Activated T-helper 9 cell treated with anti-CD3 and anti-CD28 coated beads, Interleukin-2, amount 50 U/mL, for 16 hours (primary cell): Measurements from ENCODE around the gene MEGF8.

Experiments
- DNase-seq: peaks from one replicate; pipeline ENCODE4 v3.0.0-alpha.2; 2020; ENCODE audit warnings: low read depth

The MEGF8 gene

GRCh38 chr19:42388851-42389489 is 63.5 kb downstream of the MEGF8 start:
- DNase-seq, result no peak

- no peak for DNase-seq
These were observed 64.5 kb downstream of the MEGF8 start, which contains the start of gene CNFN for GRCh38 chr19:42389899-42390298. Gene CNFN (minus strand): TSS chr19:42390297. CDS start chr19:42389037, 1,260 bp downstream.

DNA sequence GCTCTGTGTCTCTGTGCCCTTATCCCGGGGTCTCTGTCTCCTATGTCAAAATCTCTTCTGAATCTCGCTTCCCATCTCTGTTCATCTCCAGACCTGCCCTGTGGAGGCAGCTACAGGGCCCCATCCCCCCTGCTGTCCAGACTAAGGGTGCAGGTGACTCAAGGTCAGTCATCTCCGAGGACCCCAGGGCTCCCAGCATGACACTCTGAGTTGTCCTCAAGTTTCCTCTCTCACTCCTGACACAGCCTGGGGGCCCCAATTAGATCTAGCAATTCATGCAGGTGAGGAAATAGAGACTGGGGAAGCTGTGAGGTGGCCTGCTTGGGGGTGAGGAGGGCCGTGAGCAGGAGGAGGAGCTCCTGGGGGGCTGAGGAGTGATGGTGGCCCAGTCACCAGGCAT is 66.7 kb downstream of the MEGF8 start:
- DNase-seq, result no peak

DNA sequence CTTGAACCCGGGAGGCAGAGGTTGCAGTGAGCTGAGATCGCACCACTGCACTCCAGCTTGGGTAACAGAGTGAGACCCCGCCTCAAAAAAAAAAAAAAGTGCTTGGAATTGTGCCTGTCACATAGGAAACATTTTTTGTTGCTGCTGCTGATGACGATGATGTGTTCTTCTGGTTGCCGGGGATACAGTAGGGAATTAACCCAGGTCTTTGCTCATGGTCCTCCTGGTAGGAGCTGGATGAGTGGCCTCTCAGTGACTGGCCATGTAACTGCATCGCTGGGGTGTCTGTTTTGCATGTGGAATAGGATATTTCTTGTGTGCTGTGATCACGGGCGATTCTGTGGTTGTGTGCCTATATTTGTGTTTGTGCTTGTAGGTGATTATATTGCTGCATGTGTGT is 69.3 kb downstream of the MEGF8 start:
- DNase-seq, result no peak

DNA sequence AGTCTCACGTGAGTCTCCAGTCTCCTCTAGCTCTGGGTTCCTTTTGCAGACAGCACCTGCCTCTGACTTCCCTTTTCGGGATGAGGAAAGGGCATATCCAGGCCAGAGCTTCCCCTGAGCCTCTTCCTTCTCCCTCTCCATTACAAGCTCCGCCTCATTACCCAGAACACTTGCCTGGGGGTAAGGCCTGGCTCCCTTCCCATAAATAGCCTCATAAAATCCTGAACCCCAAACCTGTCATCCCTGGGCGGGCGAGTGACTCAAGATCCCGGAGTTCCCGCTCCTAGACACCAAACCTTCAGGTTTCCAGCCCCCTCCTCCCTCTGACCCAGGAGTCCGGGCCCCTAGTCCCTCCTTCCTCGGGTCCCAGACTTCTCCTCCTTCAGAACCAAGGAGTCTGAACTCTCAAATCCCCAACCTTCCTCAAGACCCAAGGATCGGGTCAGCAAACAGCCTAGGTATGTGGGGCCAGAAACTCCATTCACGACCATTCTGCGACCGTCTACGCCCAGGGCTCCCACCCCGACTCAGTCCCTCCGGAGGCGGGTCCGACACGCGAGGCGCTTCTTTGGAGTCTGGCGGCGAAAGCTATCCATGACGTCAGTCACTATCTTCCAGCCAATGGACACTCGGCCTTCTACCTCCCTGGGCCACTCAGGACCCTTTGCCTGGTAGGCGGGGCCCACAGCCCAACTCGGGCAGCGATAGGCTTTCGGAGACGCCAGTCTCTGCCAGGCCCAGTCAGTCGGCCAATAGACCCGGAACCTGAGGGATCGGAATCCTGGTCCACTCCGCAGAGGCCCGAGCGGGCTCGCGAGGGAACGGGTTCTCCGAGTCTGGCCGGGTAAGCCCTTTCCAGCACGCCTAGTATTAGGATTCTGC is 71.2 kb downstream of the MEGF8 start:
- DNase-seq, result peak; percentile 88

GRCh38 chr19:42397263-42398166 is 72.1 kb downstream of the MEGF8 start:
- DNase-seq, result no peak

DNA sequence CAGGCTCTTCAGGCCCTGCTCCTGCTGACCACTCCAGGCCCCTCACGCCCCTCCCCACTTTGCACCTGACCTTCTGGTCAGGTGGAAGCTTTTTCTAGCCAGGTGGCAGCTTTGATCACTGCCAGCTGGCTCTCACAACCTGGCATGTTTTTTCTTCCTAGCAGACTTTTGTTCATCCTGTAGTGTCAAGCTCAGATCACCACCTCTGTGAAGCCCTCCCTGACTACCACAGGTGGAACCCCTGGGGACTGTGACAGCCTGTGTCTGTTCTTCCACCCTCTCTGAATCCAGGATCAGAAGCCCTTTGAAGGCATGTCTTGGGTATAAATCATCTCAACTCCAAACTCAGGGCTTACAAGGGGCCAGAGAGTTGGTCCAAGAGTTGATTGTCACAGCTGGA is 75.0 kb downstream of the MEGF8 start:
- DNase-seq, result no peak

- peak; percentile 62 for DNase-seq
These were observed 76.2 kb downstream of the MEGF8 start for GRCh38 chr19:42401365-42402303.

DNA sequence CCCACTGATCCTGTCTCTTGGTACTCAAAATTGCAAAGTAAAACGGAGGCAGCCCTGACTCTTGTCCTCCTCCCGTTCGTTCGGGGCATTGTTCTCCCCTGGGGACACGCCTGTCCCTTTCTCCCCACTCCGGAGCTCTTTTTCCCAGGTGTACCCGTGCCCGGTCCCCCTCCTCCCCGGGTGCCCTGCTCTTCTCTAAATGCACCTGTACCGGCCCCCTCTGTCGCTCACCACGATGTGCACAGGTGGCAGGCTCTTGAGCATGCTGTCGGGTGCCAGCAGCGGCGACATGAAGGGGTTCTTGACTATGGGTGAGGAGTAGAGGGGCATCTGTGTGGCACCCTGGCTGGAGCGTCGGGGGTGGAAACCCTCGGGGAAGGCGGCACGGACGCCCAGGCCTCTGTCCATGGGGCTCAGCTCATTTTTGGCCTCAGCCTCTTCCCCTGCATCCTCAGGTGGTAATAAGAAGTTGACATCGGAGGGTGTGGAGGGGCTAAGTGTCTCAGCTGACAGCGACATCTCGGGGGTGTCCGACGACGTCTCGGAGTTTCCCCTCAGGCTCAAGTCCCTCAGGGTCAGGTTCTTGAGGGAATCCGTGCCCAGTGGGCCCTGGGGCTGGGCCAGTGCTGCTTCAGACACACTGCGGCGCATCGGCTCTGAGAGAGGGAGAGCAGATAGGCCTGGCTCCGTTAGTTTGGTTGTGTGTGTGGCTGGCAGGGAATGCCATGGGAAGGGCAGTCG is 77.1 kb downstream of the MEGF8 start:
- DNase-seq, result no peak

DNA sequence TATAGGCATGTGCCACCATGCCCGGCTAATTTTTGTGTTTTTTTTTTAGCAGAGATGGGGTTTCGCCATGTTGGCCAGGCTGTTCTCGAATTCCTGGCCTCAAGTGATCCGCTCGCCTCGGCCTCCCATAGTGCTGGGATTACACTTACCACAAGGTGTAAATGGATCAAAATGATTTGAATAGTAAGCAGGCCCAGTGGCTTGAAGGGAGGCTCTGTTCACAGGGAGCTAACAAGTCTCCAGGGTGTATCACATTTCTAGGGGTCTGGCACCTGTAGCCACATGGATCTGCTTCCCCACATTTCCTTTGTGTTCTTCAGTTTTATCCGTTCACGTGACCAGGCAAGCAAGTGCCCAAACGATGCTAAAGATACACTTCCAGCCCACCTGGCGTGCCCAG is 78.2 kb downstream of the MEGF8 start:
- DNase-seq, result no peak

- DNase-seq, result no peak
These were observed 80.7 kb downstream of the MEGF8 start for GRCh38 chr19:42406111-42406510.

GRCh38 chr19:42407085-42407815 is 81.8 kb downstream of the MEGF8 start:
- no peak for DNase-seq

DNA sequence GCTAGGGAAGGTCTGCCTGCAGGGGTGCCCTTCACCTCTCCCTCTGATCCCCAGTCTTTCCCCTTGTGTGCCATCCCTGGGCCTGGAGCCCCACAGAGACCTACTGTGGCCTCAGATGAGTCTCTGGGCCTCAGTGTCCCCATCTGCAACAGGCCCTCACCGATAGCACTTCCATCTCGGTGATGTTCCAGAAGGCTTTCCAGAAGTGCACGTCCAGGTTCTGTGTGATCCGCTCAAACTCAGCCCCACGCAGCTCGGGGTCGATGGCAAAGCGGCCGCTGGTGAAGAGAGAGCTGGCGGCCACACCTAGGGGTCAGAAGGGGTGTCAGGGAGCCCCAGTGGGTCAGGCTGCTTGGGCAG is 82.4 kb downstream of the MEGF8 start:
- DNase-seq, result no peak

DNA sequence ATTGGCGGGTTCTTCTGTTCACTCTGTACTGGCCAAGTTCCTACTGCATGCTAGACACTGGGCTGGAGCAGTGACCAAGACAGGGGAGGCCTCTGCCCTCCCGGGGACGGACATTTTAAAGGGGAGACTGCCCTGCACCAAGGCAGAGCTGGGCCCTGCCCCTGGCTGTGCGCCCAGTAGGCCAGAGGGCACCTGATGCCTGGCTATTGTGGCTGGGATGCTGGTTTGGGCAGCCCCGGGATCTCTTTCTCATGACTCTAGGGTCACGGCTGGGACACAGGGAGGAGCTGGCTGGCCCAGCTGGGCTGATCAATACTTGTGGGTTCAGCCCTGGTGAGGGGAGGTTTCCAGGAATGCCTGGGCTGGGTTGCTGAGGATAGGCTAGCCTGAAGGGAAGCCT is 84.0 kb downstream of the MEGF8 start:
- no peak for DNase-seq

DNA sequence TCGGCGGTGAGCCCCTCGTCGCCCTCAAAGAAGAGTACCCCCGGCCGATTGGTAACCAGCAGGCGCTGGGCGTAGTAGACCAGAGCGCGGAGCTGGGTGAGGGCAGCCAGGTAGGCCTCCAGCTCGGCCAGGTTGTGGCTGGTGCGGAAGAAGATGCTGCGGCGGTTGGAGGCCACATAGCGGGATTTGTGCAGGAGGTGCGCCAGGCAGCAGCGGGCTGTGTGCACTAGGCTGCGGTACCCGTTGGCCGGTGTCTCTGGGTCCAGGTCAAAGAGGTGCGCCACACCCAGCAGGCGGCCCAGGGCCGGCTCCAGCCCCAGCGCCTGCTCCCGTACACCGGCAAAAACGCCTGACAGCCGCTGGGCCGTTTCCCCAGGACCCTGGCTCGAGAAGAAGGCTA is 84.9 kb downstream of the MEGF8 start:
- DNase-seq, result no peak

DNA sequence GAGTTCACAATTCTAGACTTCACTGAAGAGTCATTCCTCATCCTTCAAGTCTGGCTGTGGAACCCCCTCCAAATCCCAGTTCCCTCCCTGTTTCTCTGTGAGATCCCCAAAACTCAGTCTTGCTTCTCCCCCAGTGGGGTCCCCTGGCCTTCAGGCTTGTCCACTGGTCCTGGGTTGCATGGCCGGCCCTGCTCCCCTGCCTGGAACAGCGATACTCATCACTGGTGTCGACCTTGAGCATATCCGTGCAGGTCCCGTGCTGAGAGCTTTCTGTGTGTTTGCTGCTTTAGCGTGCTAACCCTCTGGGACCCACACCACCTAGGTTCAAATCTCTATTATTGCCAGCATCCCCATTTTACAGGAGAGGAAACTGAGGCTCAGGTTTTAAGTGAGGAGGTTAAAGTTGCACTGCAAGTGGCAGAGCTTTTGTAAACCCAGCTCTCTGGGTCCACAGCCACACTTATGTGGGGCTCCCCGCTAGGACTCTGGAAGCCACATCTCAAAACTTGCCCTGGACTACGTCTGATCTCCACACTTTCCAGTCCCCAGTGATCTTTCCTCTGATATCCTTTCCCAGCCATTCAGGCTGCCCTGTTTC is 86.2 kb downstream of the MEGF8 start:
- DNase-seq, result no peak

DNA sequence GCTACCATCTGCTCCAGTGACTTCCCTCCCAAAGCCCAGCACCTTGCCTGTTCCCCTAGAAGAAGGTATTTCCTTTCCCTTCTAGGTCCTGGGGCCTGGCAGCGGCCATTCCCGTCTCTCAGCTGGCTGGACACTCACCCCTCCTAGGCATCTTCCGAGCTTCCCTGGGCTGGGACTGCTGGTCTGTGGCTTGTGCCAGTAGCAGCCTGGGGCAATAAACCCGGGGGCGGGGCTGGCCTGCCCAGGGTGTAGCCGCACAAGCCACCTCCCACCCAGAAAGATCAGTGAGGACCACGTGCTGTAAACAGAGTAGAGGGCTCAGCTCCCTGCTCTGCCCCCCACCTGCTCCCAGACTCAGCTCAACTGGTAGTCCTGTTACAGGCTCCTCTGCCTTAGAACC is 86.8 kb downstream of the MEGF8 start:
- no peak for DNase-seq

DNA sequence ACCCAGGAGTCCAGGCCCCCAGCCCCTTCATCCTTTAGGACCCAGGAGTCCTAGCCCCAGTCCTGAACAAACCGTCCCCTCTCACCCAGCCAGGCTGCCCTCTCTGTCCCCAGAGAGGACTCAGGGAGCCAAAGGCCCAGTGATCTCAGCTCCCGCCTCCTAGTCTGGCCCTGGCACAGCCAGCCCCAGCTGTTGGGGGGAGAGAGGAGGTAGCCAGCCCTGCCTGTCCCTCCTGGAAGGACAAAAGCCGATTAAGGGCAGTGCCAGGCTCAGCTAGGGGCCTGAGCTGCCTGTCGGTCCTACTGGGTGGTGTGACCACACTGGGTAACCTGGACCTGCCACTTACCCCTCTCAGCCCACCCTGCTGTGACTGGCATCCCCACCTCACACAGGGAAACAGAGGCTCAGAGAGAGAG is 87.2 kb downstream of the MEGF8 start:
- no peak for DNase-seq

DNA sequence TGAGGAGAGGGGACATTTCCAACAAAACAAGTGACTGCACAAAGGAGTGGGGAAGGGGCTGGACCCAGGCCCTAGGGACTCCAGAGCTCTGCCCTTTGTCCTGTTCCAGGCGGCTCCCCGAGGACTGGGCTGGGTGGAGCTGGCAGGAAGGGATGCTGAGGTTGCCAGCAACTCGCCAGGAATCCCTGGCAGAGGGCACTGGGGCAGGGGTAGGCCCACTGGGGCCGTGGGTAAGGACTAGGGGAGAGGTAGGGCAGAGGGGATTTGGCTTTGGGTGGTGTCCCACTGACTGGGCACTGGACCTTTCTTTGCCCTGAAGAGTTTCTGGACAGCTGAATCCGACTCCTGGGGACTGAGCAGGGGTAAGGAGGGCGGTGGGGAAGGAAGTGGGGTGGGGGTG is 93.9 kb downstream of the MEGF8 start:
- no peak for DNase-seq
